DOHH2 (cell line): ENCODE measurements around the gene GOSR2.

Experiments
- H3F3A ChIP-seq: fragments of 200-600 bp; sonication (generic), shearing (Covaris generic); 2 replicates; pipeline ENCODE4 v1.6.0; 2016; ENCODE audit warnings: antibody characterized with exemption, mild to moderate bottlenecking; ENCODE audit not compliant: control insufficient read depth, insufficient read depth
- H3K27ac ChIP-seq: fragments of 200-600 bp; sonication (generic); 2 replicates; pipeline ENCODE4 v1.5.1; 2014; ENCODE audit warnings: low read depth, mild to moderate bottlenecking, low read length, moderate library complexity
- H3K27me3 ChIP-seq: fragments of 200-600 bp; sonication (generic); 2 replicates; pipeline ENCODE4 v1.6.1; 2014; ENCODE audit warnings: mild to moderate bottlenecking, low read length, mixed read lengths; ENCODE audit not compliant: control insufficient read depth
- H3K36me3 ChIP-seq: fragments of 200-600 bp; sonication (generic); 2 replicates; pipeline ENCODE4 v1.6.1; 2014; ENCODE audit warnings: mild to moderate bottlenecking, low read length, moderate library complexity, mixed read lengths; ENCODE audit not compliant: control insufficient read depth
- H3K4me1 ChIP-seq: fragments of 200-600 bp; sonication (generic); 2 replicates; pipeline ENCODE4 v1.6.1; 2014; ENCODE audit warnings: mild to moderate bottlenecking, low read length, mixed read lengths; ENCODE audit not compliant: control insufficient read depth
- H3K4me2 ChIP-seq: fragments of 200-600 bp; sonication (generic); 2 replicates; pipeline ENCODE4 v1.6.0; 2014; ENCODE audit warnings: mild to moderate bottlenecking, low read length, moderate library complexity
- H3K4me3 ChIP-seq: fragments of 200-600 bp; sonication (generic); 2 replicates; pipeline ENCODE4 v1.5.1; 2014; ENCODE audit warnings: mild to moderate bottlenecking, low read length, mixed read lengths
- H3K79me2 ChIP-seq: fragments of 200-600 bp; sonication (generic); 2 replicates; pipeline ENCODE4 v1.6.1; 2014; ENCODE audit warnings: mild to moderate bottlenecking, low read length, mixed read lengths; ENCODE audit not compliant: control insufficient read depth
- H3K9me2 ChIP-seq: fragments of 200-600 bp; sonication (generic); replicated peaks from 2 replicates; pipeline ENCODE4 v1.6.1; 2014; ENCODE audit warnings: mild to moderate bottlenecking, low read length, mixed read lengths; ENCODE audit not compliant: control insufficient read depth
- H3K9me3 ChIP-seq: fragments of 200-600 bp; sonication (generic); 2 replicates; pipeline ENCODE4 v1.6.1; 2014; ENCODE audit warnings: antibody characterized with exemption, low read length, mixed read lengths; ENCODE audit not compliant: control insufficient read depth, insufficient read depth
- H4K20me1 ChIP-seq: fragments of 200-600 bp; sonication (generic); 2 replicates; pipeline ENCODE4 v1.6.0; 2014; ENCODE audit warnings: low read depth, mild to moderate bottlenecking, antibody characterized with exemption, low read length, moderate library complexity; ENCODE audit not compliant: control insufficient read depth, insufficient read depth
- CTCF ChIP-seq: fragments of 200-600 bp; sonication (generic); IDR thresholded peaks from one replicate; pipeline ENCODE4 v1.5.1; 2014; ENCODE audit warnings: antibody characterized with exemption, mild to moderate bottlenecking, low read depth, low read length; ENCODE audit not compliant: poor library complexity, severe bottlenecking
- EZH2phosphoT487 ChIP-seq: fragments of 200-600 bp; sonication (generic); IDR thresholded peaks from 2 replicates; pipeline ENCODE4 v1.6.1; 2017; ENCODE audit warnings: borderline replicate concordance, mild to moderate bottlenecking, antibody characterized with exemption, low read length, moderate library complexity, mixed read lengths

GOSR2 gene

GRCh38 chr17:46972346-46972745 is 49.4 kb downstream of the GOSR2 start:
- Histone ChIP-seq H3F3A (no peaks in the 10 kb centered on the region), H3K4me2 (no peak overlapping the region), H3K4me1 (no peaks in the 10 kb centered on the region), H3K9me3 (no peaks in the 10 kb centered on the region), H3K36me3 (no peaks in the 10 kb centered on the region), H4K20me1 (no peaks in the 10 kb centered on the region), H3K4me3 (no peak overlapping the region), H3K27me3 (peaks cover 12% of the 10 kb centered on the region), H3K79me2 (no peaks in the 10 kb centered on the region), H3K9me2 (no peaks in the 10 kb centered on the region), H3K27ac (no peak overlapping the region)
- TF ChIP-seq CTCF (no peak), EZH2phosphoT487 (no peak)

GRCh38 chr17:46974086-46974485 is 51.1 kb downstream of the GOSR2 start:
- H3K9me2 ChIP-seq: no peaks in the 10 kb centered on the region
- peaks cover 18% of the 10 kb centered on the region for H3K27me3 ChIP-seq
- H3K27ac ChIP-seq: no peak overlapping the region
- H3K36me3 ChIP-seq: no peaks in the 10 kb centered on the region
- peaks cover 9% of the 10 kb centered on the region for H3K4me1 ChIP-seq
- H3K4me2 ChIP-seq: no peak overlapping the region
- no peak overlapping the region for H3K4me3 ChIP-seq
- no peaks in the 10 kb centered on the region for H4K20me1 ChIP-seq
- no peaks in the 10 kb centered on the region for H3F3A ChIP-seq
- H3K9me3 ChIP-seq: no peaks in the 10 kb centered on the region
- TF ChIP-seq EZH2phosphoT487 (no peak), CTCF (no peak)
- H3K79me2 ChIP-seq: no peaks in the 10 kb centered on the region

GRCh38 chr17:46975287-46975686 is 52.3 kb downstream of the GOSR2 start:
- Histone ChIP-seq H3K27me3 (peaks cover 27% of the 10 kb centered on the region), H3K4me1 (peaks cover 13% of the 10 kb centered on the region), H3K79me2 (no peaks in the 10 kb centered on the region), H3K9me2 (no peaks in the 10 kb centered on the region), H3K4me3 (no peak overlapping the region), H3F3A (no peaks in the 10 kb centered on the region), H4K20me1 (no peaks in the 10 kb centered on the region), H3K9me3 (no peaks in the 10 kb centered on the region), H3K36me3 (no peaks in the 10 kb centered on the region), H3K4me2 (no peak overlapping the region), H3K27ac (no peak overlapping the region)
- no peak for TF ChIP-seq EZH2phosphoT487
- TF ChIP-seq CTCF: no peak
